Iris pigment epithelial cell (primary cell): ENCODE results near the gene SEH1L.
A peak's percentile ranks its signal among the peaks of the same experiment; 100 is the strongest.
"Not testable (repeated sequence)": the region's sequence is repeated elsewhere in the genome, so short reads cannot be mapped to it uniquely, and the experiment has no call there.

Source experiments
- DNase-seq: peaks from one replicate; pipeline ENCODE4 v3.0.0-alpha.2; 2011; ENCODE audit warnings: low read depth

Gene SEH1L

GRCh38 chr18:12995952-12996477 lies 48.2 kb downstream of the SEH1L start:
- DNase-seq = no peak

GRCh38 chr18:12996661-12997292 lies 49.0 kb downstream of the SEH1L start:
- DNase-seq = no peak

- DNase-seq = not testable (repeated sequence)
Measured at GRCh38 chr18:12997330-12997729, 49.5 kb downstream of the SEH1L start.

GRCh38 chr18:12998332-12999060 lies 50.7 kb downstream of the SEH1L start:
- no peak for DNase-seq

- peak; percentile 86 for DNase-seq
Measured at GRCh38 chr18:13003466-13003896, 55.7 kb downstream of the SEH1L start.

- DNase-seq = no peak
Measured at GRCh38 chr18:13004396-13004795, 56.6 kb downstream of the SEH1L start.

- DNase-seq = no peak
Measured at GRCh38 chr18:13005289-13005688, 57.5 kb downstream of the SEH1L start.

- no peak for DNase-seq
Measured at GRCh38 chr18:13006531-13007247, 58.9 kb downstream of the SEH1L start.

- DNase-seq = no peak
Measured at GRCh38 chr18:13007248-13007560, 59.4 kb downstream of the SEH1L start.

- no peak for DNase-seq
Measured at GRCh38 chr18:13011719-13012118, 63.9 kb downstream of the SEH1L start.

GRCh38 chr18:13014232-13014631 lies 66.4 kb downstream of the SEH1L start:
- DNase-seq = no peak

- no peak for DNase-seq
Measured at GRCh38 chr18:13014818-13015217, 67.0 kb downstream of the SEH1L start.

GRCh38 chr18:13017247-13017875 lies 69.5 kb downstream of the SEH1L start:
- DNase-seq = no peak

GRCh38 chr18:13018374-13018773 lies 70.6 kb downstream of the SEH1L start:
- DNase-seq = no peak

- peak; percentile 29 for DNase-seq
Measured at GRCh38 chr18:13019301-13019700, 71.5 kb downstream of the SEH1L start.

- no peak for DNase-seq
Measured at GRCh38 chr18:13022644-13023043, 74.8 kb downstream of the SEH1L start.

- no peak for DNase-seq
Measured at GRCh38 chr18:13025233-13025632, 77.4 kb downstream of the SEH1L start.

- DNase-seq = peak; percentile 72
Measured at GRCh38 chr18:13026583-13027270, 78.9 kb downstream of the SEH1L start.

GRCh38 chr18:13028869-13029268 lies 81.1 kb downstream of the SEH1L start:
- DNase-seq = no peak

GRCh38 chr18:13032173-13032572 lies 84.4 kb downstream of the SEH1L start:
- no peak for DNase-seq

- peak; percentile 27 for DNase-seq
Measured at GRCh38 chr18:13035249-13035914, 87.6 kb downstream of the SEH1L start.
